D341Med (cell line): ENCODE measurements around the gene MED17.

Experiments used
- DNase-seq: peaks from one replicate; pipeline ENCODE4 v3.0.0; 2012; ENCODE audit warnings: low spot score

MED17 gene

GRCh38 chr11:93849751-93850593 is 65.9 kb downstream of the MED17 start:
- no peak for DNase-seq

DNA sequence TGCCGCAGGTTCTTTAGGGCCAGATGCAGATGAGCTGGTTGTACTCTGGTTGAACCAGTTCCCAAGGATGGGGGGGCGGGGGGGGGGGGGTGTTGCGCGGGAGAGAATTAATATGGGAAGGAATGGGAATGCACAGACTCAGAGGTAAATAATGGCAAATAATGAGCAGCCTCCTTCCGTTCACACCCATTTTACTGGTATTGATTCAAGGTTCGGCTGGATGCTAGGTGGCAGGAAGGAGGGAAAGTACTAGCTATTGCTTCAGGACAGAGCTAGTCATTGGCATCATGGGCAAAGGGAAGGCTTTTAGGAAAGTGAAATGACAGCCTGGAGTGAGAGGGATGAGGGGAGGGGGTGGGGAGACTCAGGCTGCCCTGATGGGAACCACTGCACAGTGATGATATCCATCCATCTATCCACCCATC is 66.5 kb downstream of the MED17 start, which contains the start of gene VSTM5:
Gene VSTM5 (minus strand): TSS at position 25 of the 425 bp plus-strand sequence. CDS start 116 bp downstream, outside the sequence.
- DNase-seq = no peak

DNA sequence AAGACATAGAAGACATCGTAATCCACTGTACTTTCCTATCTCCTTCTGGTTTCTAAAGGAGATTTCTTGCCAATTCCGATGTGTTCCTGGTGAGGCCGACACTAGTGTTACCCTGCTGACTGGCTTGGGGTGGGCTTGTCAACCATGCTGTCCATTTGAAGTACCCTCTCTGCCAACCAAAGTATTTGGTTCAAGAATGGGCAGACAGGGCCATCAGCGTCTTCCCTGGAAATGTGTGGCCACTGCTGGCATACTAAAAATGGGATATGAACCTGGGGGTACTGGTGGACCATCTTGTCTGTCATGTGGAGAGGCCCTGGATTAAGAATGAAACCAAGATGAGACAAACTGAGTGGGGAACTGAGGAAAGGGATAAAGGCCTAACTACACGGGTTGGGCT is 68.2 kb downstream of the MED17 start:
- no peak for DNase-seq

DNA sequence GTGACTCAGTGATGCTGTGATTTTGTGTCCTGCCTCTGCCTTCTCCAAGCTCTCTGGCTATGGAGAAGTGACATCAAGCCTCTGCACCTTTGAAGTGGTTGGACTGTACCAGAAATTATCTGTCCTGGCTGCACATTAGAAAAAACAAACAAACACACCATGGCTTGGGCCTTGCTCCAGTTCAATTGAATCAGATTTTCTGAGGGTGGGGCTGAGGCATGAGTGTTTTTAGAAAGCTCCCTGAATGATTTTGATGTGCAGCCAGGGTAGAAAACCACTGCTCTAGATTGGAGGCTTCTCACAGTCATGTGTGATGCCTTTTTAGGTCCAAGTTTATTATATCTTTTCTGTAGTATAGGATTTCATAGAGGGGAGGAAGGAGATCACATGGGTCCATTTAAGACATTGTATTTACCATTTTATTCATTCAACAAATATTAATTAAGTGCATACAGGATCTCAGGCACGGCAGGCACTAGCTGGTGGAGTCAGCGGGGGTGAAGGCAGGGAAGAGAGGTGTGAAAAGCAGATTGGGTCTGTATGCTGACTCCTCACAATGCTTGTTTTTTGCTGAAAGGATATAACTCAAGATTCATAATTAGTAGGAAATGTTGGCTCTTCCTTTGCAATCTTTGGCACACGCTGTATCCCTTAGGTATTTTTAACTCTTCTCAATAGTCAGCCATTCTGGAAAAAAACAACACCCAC is 73.5 kb downstream of the MED17 start:
- DNase-seq = no peak

DNA sequence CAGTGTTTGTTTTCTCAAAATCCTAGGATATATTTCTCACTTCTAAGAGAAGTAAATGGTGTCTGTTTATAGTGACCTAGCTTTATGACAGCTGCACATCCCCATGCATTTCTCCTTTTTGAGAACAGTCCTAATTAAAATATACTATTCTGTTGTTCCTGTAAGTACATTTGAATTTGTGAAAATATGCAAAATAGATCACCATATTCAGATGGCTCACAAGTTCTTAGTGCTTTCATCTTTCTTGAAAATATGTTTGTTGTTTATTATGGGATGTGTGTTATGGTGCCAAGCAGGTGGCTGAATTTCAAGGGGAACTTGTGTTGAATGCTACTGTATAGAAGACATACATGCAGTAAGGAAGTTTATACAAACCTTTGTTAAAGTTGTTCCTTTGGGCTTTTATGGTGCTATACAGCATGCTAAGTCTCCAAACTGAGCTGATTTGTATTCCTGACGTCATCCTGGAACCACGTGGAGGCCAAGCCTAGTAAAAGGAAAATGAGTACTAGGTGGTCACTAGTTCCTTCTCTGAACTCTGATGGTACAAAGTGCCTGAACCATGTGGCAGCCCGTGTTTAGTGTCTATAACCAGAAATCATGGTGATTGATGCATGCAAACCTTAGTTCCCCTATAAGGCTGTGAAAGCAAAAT is 74.2 kb downstream of the MED17 start:
- no peak for DNase-seq

DNA sequence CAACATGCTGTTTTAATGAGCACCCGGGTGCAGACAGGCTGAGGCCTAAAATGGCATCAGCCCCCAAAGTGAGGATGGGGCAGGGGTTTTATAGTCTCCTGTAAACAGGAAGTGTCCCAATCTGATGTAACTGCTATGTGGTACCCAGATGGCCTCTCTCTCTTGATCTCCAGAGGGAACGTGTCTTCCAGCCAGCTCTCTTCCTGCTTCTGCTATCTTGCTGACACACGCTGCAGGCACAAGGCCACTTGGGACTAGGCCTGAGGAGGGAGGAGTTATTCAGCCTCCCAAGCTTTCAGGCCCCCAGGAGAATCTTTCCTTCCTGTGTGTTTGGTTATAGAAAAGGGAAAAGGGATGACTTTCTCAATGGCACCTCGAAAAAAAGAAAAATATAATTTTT is 77.7 kb downstream of the MED17 start:
- no peak for DNase-seq
